Transverse colon (tissue), 3 donors: Measurements from ENCODE around the gene C11orf42.

ENCODE experiments used
- EP300 ChIP-seq: sonication (generic); formaldehyde crosslinking; IDR thresholded peaks from one replicate; pipeline ENCODE4 v1.6.1; 2017; ENCODE audit warnings: antibody characterized with exemption, low read depth
- POLR2AphosphoS5 ChIP-seq, 3 donors: sonication (generic); formaldehyde crosslinking; IDR thresholded peaks; one replicate each; pipeline ENCODE4 v1.6.1; 2016; ENCODE audit warnings: antibody characterized with exemption in 3 of 3

GRCh38 chr11:6260207-6260726 is 54.9 kb downstream of the C11orf42 start:
- TF ChIP-seq POLR2AphosphoS5 (IDR thresholded peaks at IDR 0.05) (no peak), EP300 (no peak)
